NCI-H1092 (cell line): ENCODE data around the gene TMPRSS4.

Experiments used
- DNase-seq: peaks from one replicate; lab custom pipeline; 2025; lab: John Stamatoyannopoulos, UW

The TMPRSS4 gene

GRCh38 chr11:118135051-118135795, 58.3 kb downstream of the TMPRSS4 start:
- no peak for DNase-seq

DNA sequence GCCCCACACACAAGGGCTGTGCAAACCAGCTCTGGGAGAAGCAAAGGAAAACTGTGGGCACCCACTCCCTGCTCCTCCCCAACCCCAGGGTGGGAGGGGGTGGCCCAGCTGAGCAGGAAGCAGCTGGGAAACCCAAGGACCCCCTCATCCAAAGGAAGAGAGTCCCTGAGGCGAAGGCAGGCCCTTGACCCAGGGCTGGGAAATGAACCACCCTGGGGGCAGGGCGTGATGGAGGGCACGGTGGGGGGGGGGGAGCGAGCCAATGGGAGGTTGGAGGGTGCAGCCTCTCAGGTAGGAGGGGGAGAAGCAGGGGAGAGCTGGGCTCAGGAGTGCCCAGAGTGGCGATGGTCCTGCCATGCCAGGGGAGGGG, 58.9 kb downstream of the TMPRSS4 start:
- DNase-seq, result no peak

DNA sequence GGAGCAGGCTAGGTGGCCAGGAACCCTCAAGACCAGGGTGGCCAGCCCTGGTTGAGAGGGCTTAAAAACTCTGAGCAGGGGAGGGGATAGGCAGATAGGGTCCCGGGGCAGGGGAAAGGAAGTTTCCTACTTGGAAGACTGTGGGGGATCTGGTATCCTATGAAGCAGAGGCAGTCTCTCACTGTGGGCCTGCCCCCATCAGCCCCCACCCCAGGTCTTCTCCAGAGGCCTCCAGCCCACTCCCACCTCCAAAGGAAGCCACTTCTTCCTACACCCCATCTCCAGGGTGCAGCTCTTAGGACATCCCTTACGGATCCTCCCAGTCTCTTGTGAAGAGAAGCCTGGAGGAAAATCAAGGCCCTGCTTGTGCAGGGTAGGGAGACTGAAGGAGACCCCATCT, 59.5 kb downstream of the TMPRSS4 start:
- no peak for DNase-seq

DNA sequence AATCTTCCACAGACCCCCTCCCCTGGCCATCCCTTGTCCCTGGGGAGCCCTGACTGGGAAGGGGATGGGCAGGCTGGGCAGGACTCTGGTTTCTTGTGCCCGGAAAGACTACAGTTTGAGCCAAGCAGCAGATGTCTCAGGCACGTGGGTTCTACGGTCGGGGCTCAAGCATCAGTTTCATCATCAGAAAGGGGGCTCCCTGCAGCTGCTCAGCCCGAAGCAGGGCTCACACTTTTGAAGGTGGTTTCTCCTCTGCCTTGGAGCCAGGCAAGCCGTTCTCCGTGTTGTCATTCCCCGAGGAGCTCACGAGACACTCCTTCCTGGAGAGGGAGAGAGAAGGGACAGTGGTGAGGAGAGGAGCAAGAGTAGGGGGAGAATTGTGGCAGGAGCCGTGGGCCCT, 59.9 kb downstream of the TMPRSS4 start:
- no peak for DNase-seq

GRCh38 chr11:118138839-118139420, 62.1 kb downstream of the TMPRSS4 start:
- DNase-seq, result no peak

DNA sequence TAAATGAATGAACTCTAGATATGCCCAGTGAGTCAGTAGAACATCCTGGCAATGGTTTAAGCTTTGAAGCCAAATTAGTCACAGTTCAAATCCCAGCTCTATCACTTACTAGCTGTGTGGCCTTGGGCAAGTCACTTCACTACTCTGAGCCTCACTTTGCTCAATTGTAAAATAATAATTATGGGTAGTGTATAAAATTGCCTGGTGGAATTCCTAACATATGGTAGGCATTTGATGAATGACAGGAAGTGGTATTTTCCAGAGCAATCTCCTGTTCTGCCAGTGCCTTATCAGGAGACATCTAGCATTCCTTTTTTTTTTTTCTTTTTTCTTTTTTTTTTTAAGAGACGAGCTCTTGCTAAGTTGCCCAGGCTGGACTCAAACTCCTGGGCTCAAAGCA, 62.7 kb downstream of the TMPRSS4 start:
- DNase-seq, result no peak

- DNase-seq, result no peak
Measured at GRCh38 chr11:118142081-118142480, 65.2 kb downstream of the TMPRSS4 start.

- DNase-seq, result no peak
Measured at GRCh38 chr11:118142809-118143208, 65.9 kb downstream of the TMPRSS4 start.

- DNase-seq, result no peak
Measured at GRCh38 chr11:118143661-118144185, 66.8 kb downstream of the TMPRSS4 start.

GRCh38 chr11:118144301-118145268, 67.7 kb downstream of the TMPRSS4 start:
- DNase-seq, result no peak

DNA sequence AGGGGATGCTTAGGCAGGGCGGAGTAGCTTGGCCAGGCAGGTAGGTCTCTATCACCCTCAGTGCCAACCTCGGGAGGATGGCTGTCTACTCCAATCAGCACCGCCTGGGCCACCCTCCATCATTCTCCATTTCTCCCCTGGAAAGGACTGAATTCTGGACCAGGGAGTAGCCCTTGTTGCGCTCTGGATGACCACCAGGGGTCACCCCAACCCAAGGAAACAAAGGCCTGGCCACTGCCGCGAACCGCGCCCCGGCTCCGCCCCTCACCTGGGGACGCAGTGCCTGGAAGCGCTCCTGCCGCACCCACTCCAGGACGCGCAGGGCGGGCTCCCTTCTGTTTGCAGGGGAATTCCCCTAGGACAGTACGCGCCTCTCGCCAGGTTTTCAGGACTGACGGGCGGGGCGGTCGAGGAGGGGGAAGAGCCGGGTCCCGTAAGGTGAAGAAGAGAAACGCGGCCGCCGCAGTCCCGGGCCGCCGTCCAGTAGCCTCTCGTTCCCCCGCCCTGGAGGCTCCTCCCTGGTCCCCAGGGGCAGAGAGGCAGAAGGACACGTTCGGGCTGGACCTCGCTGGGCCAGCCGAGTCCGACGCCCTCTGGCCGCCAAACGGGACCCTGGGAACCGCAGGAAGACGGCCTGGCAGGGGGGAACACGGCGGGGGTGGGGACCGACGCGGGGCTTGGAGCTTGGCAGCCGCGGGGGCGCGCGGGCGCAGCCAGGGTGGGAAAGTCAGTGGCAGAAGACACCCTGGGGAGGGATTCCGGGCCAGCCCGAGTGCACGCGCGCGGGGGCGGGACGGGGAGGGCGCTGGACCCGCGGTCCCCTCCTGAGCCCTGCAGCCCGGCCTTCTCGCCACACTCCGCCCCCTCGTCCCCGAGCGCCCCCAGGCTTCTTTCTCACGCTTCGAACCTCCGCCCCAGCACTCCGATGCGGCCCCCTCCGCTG, 68.7 kb downstream of the TMPRSS4 start:
- peak; percentile 57 for DNase-seq

- DNase-seq, result no peak
Measured at GRCh38 chr11:118146554-118146953, 69.7 kb downstream of the TMPRSS4 start.

DNA sequence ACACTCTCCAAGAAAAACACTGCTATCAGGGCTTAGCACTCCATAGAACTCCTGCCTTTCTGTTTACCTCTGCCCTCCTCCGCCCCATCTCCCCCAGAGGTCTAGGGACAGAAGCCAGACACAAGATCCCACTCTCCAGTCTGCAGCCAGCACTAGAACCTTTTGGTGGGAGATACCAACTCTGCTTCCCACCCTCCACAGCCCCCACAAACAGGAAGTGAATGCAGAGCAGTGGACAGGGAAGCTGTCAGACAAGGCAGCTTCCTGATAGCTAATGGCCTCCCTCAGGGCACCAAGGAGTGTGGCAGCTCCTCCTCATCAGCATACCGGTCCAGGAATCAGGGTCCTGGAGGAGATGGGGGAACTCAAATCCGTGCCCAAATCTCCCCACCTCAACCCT, 70.6 kb downstream of the TMPRSS4 start:
- DNase-seq, result no peak

DNA sequence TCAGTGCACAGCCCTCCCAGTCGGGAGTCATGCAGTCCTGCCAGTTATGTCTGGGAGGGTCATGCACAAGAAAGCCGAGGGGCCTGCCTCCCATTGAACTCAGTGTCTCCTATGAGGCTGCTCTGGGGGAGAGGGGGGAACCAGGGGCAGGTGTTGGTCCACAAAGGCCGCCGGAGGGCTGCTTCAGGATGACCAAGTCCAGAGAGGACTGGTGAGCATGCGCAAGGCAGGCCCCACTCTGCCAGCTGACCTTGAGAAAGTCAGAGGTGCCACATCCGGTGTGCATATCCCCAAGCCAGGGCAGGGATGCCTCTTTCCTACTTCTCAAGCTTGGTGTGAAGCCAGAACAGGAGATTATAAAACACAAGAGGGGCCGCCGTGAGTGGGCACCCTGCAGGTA, 71.4 kb downstream of the TMPRSS4 start:
- no peak for DNase-seq

GRCh38 chr11:118148856-118149255, 72.0 kb downstream of the TMPRSS4 start:
- DNase-seq, result no peak

DNA sequence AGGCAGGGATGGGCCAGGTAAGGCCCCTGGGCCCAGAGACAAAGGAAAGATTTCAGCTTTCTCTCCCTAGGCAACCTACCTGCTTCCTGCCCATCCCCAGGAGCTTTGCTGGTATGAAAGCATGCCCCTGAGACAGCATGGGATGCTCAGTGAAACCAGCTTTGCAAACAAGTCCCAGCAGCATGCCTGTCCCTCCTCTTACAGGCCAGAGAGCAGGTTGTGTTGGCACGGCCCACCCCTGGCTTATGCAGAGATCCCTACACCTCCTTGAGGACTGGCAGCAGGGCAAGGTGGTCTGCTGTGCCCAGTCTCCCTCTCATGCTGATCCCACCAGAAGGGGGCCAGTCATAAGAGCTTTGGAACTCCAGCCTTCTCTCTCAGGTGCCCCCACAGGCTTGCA, 72.6 kb downstream of the TMPRSS4 start:
- DNase-seq, result no peak

DNA sequence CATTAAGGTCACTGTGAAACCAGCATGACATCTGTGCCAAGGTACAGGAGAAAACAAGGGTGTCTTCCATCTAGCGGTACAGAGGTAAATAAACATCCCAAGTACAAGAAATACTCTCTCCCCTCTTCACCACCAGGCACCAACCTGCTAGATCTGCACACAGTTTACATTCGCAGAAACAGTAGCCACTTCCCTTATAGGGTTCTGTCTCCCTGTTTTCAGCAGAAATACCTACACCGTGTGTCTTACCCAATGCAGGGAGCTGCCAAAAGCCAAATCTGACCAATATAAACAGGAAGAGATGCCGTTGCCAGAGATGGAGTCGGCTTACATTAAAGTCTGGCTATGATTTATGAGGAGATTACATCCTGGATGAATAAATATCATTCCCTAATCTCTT, 74.6 kb downstream of the TMPRSS4 start:
- no peak for DNase-seq

DNA sequence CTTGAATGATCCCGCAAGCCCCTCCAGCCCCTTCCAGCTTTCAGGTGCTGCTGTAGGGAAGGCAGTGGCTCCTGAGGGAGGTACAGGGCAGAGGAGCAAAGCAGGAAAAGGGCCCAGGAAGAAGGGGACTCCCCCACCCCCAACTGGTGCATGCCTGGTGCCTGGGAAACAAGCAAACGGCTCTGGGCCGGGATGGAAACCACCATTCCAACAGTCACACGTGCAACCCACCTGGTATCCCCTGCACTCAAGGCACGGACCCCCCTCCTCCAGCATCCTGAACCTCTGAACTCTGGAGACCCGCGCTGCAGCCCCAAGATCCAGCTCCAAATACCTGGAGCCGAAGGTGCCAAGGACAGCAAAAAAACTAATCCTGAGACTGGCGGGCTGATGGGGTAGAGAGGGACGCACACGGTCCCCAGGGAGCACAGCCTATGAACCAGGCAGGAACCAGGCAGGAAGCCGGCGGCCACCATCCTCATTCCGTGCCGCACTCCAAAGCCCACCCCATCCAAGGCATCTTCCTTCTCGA, 75.2 kb downstream of the TMPRSS4 start:
- no peak for DNase-seq

- no peak for DNase-seq
Measured at GRCh38 chr11:118152552-118153471, 75.9 kb downstream of the TMPRSS4 start, which contains the start of gene SCN4B. Gene SCN4B, minus strand, starts transcription at chr11:118152823. Its CDS starts 150 bp downstream, at chr11:118152673.

DNA sequence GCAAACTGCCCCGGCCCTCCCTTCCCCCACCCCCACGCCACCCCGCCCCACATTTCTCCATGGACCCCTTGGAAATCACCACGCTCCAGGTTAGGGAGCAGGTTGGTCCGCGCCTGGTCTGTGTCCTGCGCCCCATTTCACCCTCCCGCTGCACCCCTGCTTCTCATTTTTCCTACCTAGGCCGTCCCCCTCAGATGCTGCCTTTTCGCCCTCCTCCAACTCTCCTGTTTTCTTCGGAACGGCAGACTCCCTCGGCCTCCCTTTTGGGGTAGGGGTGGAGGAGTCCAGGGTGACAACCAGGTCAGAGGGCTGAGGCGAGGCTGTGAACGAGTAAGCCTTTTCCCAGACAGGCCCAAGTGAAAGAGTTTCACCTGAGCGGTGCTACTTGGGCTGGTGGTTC, 76.6 kb downstream of the TMPRSS4 start:
- DNase-seq, result no peak
